Medulla oblongata (tissue), 1 donor: Measurements from ENCODE around the gene NEXMIF.
"Not testable (repeated sequence)": the region's sequence is repeated elsewhere in the genome, so short reads cannot be mapped to it uniquely, and the experiment has no call there.

Source experiments
- DNase-seq: peaks from one replicate; pipeline ENCODE4 v3.0.0-alpha.2; 2015; ENCODE audit errors: extremely low spot score

The NEXMIF gene

GRCh38 chrX:74797338-74797887, 127.8 kb downstream of the NEXMIF start:
- DNase-seq: no peak

- DNase-seq: no peak
Observed at GRCh38 chrX:74788545-74789086, 136.6 kb downstream of the NEXMIF start.

- DNase-seq: no peak
Observed at GRCh38 chrX:74784629-74785028, 140.6 kb downstream of the NEXMIF start.

GRCh38 chrX:74781507-74782034, 143.7 kb downstream of the NEXMIF start:
- DNase-seq: no peak

- no peak for DNase-seq
Observed at GRCh38 chrX:74779175-74779574, 146.1 kb downstream of the NEXMIF start.

GRCh38 chrX:74774988-74775387, 150.3 kb downstream of the NEXMIF start:
- DNase-seq: no peak

GRCh38 chrX:74736450-74736849, 188.8 kb downstream of the NEXMIF start:
- no peak for DNase-seq

GRCh38 chrX:74705269-74705668, 220.0 kb downstream of the NEXMIF start:
- DNase-seq: no peak

- DNase-seq: not testable (repeated sequence)
Observed at GRCh38 chrX:74701343-74701742, 223.9 kb downstream of the NEXMIF start.

GRCh38 chrX:74684466-74684865, 240.8 kb downstream of the NEXMIF start:
- DNase-seq: no peak
